Measurements from ENCODE around the gene MAB21L3. TPM values are rescaled to one million over a fixed set of nuclear protein-coding genes. Genes with fewer than 3 reads are reported as not detected.
A peak's percentile ranks its signal among the peaks of the same experiment; 100 is the strongest.

The MAB21L3 gene
- total and polyA plus RNA-seq, 3 experiments from 2014 or later: not detected

GRCh38 chr1:116164150-116164549 is 53.0 kb downstream of the MAB21L3 start:
- no peak for DNase-seq
- Histone ChIP-seq H3K4me1 (ENCODE audit: insufficient read depth, low read length) (peaks cover 12% of the 10 kb centered on the region), H3K27ac (ENCODE audit: low read depth, low read length) (no peak overlapping the region), H3K9me3 (ENCODE audit: low read length) (no peaks in the 10 kb centered on the region), H3K27me3 (ENCODE audit: insufficient read depth, low read length, poor library complexity, severe bottlenecking) (peaks cover 3% of the 10 kb centered on the region), H3K36me3 (ENCODE audit: insufficient read depth, low read length) (no peaks in the 10 kb centered on the region), H3K4me3 (ENCODE audit: low read length) (no peak overlapping the region)
- Mint-ChIP-seq H3K9me3 (peaks cover 0 to under 1% (median 0%) of the 10 kb centered on the region in 5 donors), H3K4me3 (no peak overlapping the region), H3K27me3 (peaks cover 0 to 1% of the 10 kb centered on the region in 2 donors), H3K36me3 (peaks cover 0 to 4% (median 0%) of the 10 kb centered on the region in 3 donors), H3K27ac (peak overlapping the region in 1 of 8 donors; percentile 70), H3K4me1 (peaks cover 12 to 17% (median 14%) of the 10 kb centered on the region in 3 donors)
- ChIA-PET CTCF (interaction anchor here (1.5 to 2.4 kb wide), 4 partner anchors 10 to 25 kb away, joined by 5 to 8 read pairs (median 6); no protein-coding TSS in a partner anchor), POLR2A (no interaction called here)

GRCh38 chr1:116164604-116165368 is 53.6 kb downstream of the MAB21L3 start:
- Mint-ChIP-seq H3K36me3 (no peaks in the 10 kb centered on the region), H3K9me3 (no peaks in the 10 kb centered on the region), H3K27me3 (peaks cover 0 to 1% of the 10 kb centered on the region in 2 donors), H3K4me3 (no peak overlapping the region), H3K4me1 (peaks cover 14 to 19% (median 16%) of the 10 kb centered on the region in 3 donors), H3K27ac (peak overlapping the region in 1 of 8 donors; percentile 65)
- Histone ChIP-seq H3K36me3 (ENCODE audit: insufficient read depth, low read length) (no peaks in the 10 kb centered on the region), H3K4me3 (ENCODE audit: low read length) (no peak overlapping the region), H3K9me3 (ENCODE audit: low read length) (no peaks in the 10 kb centered on the region), H3K27ac (ENCODE audit: low read depth, low read length) (no peak overlapping the region), H3K4me1 (ENCODE audit: insufficient read depth, low read length) (peaks cover 14% of the 10 kb centered on the region), H3K27me3 (ENCODE audit: insufficient read depth, low read length, poor library complexity, severe bottlenecking) (peaks cover 3% of the 10 kb centered on the region)
- POLR2A ChIA-PET: no interaction called here
- DNase-seq: no peak
- CTCF ChIA-PET: interaction anchor here (1.5 to 5.5 kb wide), 7 partner anchors 9 to 320 kb away, joined by 5 to 33 read pairs (median 8); no protein-coding TSS in a partner anchor

DNA sequence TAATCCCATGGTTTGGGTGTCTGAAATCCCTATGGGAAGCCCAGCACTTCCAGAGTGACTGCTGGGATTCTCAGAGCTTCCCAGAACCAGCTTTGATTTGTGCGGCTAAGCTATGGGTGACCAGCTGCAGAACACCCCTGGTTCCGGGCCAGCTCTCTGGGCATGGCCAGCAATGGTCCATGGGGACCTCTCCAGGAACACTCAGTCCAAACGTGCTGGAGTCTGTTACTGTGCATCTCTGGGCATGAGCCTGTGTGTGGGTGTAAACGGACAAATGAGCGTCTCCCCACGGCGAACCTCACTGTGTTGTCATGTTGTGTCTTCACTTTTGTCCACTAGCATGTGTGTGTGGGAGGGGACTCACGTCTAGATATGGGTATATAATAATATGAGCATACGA is 54.4 kb downstream of the MAB21L3 start:
- Histone ChIP-seq H3K4me1 (ENCODE audit: insufficient read depth, low read length) (peaks cover 14% of the 10 kb centered on the region), H3K4me3 (ENCODE audit: low read length) (no peak overlapping the region), H3K27ac (ENCODE audit: low read depth, low read length) (no peak overlapping the region), H3K27me3 (ENCODE audit: insufficient read depth, low read length, poor library complexity, severe bottlenecking) (peaks cover 3% of the 10 kb centered on the region), H3K36me3 (ENCODE audit: insufficient read depth, low read length) (no peaks in the 10 kb centered on the region), H3K9me3 (ENCODE audit: low read length) (no peaks in the 10 kb centered on the region)
- no peak for DNase-seq
- peak overlapping the region in 2 of 7 donors; percentile 3 to 44 for H3K4me3 Mint-ChIP-seq
- ChIA-PET CTCF (interaction anchor here (0.9 to 5.5 kb wide), 7 partner anchors 8 to 320 kb away, joined by 3 to 33 read pairs (median 6); no protein-coding TSS in a partner anchor), POLR2A (interaction anchor here (0.6 kb wide), 1 partner anchor 466 kb away, joined by 4 read pairs; no protein-coding TSS in a partner anchor)
- peak overlapping the region in 1 of 8 donors; percentile 78 for H3K27ac Mint-ChIP-seq
- peaks cover 14 to 19% (median 16%) of the 10 kb centered on the region in 3 donors for H3K4me1 Mint-ChIP-seq
- H3K36me3 Mint-ChIP-seq: no peaks in the 10 kb centered on the region
- peaks cover 0 to 1% of the 10 kb centered on the region in 2 donors for H3K27me3 Mint-ChIP-seq
- H3K9me3 Mint-ChIP-seq: no peaks in the 10 kb centered on the region

- no peaks in the 10 kb centered on the region for H3K9me3 ChIP-seq (ENCODE audit: low read length)
- H3K4me1 ChIP-seq (ENCODE audit: insufficient read depth, low read length): peaks cover 14% of the 10 kb centered on the region
- no peak overlapping the region for H3K4me3 ChIP-seq (ENCODE audit: low read length)
- peaks cover 14 to 19% (median 16%) of the 10 kb centered on the region in 3 donors for H3K4me1 Mint-ChIP-seq
- H3K36me3 ChIP-seq (ENCODE audit: insufficient read depth, low read length): no peaks in the 10 kb centered on the region
- peaks cover 0 to 1% of the 10 kb centered on the region in 2 donors for H3K27me3 Mint-ChIP-seq
- H3K27me3 ChIP-seq (ENCODE audit: insufficient read depth, low read length, poor library complexity, severe bottlenecking): peaks cover 3% of the 10 kb centered on the region
- no peaks in the 10 kb centered on the region for H3K9me3 Mint-ChIP-seq
- DNase-seq: no peak
- peak overlapping the region in 1 of 8 donors; percentile 54 for H3K27ac Mint-ChIP-seq
- ChIA-PET CTCF (interaction anchor here (0.9 to 5.5 kb wide), 7 partner anchors 8 to 319 kb away, joined by 3 to 33 read pairs (median 6); no protein-coding TSS in a partner anchor), POLR2A (interaction anchor here (0.6 kb wide), 1 partner anchor 465 kb away, joined by 4 read pairs; no protein-coding TSS in a partner anchor)
- no peak overlapping the region for H3K27ac ChIP-seq (ENCODE audit: low read depth, low read length)
- peak overlapping the region in 1 of 7 donors; percentile 44 for H3K4me3 Mint-ChIP-seq
- H3K36me3 Mint-ChIP-seq: no peaks in the 10 kb centered on the region
Observed at GRCh38 chr1:116166011-116166571, 54.9 kb downstream of the MAB21L3 start.

DNA sequence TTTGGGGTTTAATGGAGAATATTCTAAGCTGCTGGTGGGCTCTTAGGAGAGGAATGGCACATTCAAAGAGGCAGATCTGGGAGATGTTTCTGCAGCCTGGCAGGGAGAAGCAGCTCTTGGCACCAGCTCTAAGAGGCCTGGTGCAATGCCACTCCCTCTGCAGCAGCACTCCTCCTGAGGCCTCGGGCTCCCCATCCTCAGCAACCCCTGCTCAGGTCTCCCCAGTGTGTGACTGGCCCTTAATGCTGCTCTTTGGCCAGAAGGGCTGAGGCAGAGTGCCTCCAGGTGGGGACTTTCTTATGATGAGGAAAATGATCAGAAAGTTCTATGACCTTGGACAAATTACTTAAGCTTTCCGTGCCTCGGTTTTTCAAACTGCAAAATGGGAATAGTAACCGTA is 55.5 kb downstream of the MAB21L3 start:
- POLR2A ChIA-PET: no interaction called here
- Histone ChIP-seq H3K27ac (ENCODE audit: low read depth, low read length) (no peak overlapping the region), H3K4me1 (ENCODE audit: insufficient read depth, low read length) (peaks cover 14% of the 10 kb centered on the region), H3K4me3 (ENCODE audit: low read length) (no peak overlapping the region), H3K9me3 (ENCODE audit: low read length) (no peaks in the 10 kb centered on the region), H3K36me3 (ENCODE audit: insufficient read depth, low read length) (no peaks in the 10 kb centered on the region), H3K27me3 (ENCODE audit: insufficient read depth, low read length, poor library complexity, severe bottlenecking) (peaks cover 3% of the 10 kb centered on the region)
- H3K9me3 Mint-ChIP-seq: no peaks in the 10 kb centered on the region
- H3K27ac Mint-ChIP-seq: peak overlapping the region in 2 of 8 donors; percentile 27 to 79
- peaks cover 0 to 1% of the 10 kb centered on the region in 2 donors for H3K27me3 Mint-ChIP-seq
- H3K4me3 Mint-ChIP-seq: peak overlapping the region in 3 of 7 donors; percentile 74 to 81 (median 79)
- H3K36me3 Mint-ChIP-seq: no peaks in the 10 kb centered on the region
- no peak for DNase-seq
- H3K4me1 Mint-ChIP-seq: peaks cover 14 to 19% (median 16%) of the 10 kb centered on the region in 3 donors
- CTCF ChIA-PET: interaction anchor here (0.7 to 5.5 kb wide), 6 partner anchors 13 to 319 kb away, joined by 3 to 33 read pairs (median 6); no protein-coding TSS in a partner anchor

GRCh38 chr1:116167625-116168276 is 56.6 kb downstream of the MAB21L3 start:
- H3K27me3 ChIP-seq (ENCODE audit: insufficient read depth, low read length, poor library complexity, severe bottlenecking): peaks cover 3% of the 10 kb centered on the region
- no peak for DNase-seq
- peaks cover 0 to 1% of the 10 kb centered on the region in 2 donors for H3K27me3 Mint-ChIP-seq
- peak overlapping the region; percentile 79 to 92 (median 82) for H3K4me3 Mint-ChIP-seq
- no peaks in the 10 kb centered on the region for H3K9me3 Mint-ChIP-seq
- H3K4me1 Mint-ChIP-seq: peaks cover 14 to 19% (median 16%) of the 10 kb centered on the region in 3 donors
- H3K4me3 ChIP-seq (ENCODE audit: low read length): peak overlapping the region; percentile 73
- peaks cover 14% of the 10 kb centered on the region for H3K4me1 ChIP-seq (ENCODE audit: insufficient read depth, low read length)
- H3K27ac Mint-ChIP-seq: peak overlapping the region in 7 of 8 donors; percentile 63 to 91 (median 79)
- H3K36me3 Mint-ChIP-seq: no peaks in the 10 kb centered on the region
- H3K27ac ChIP-seq (ENCODE audit: low read depth, low read length): peak overlapping the region; percentile 5
- ChIA-PET CTCF (interaction anchor here (0.7 to 5.5 kb wide), 12 partner anchors 8 to 348 kb away, joined by 3 to 33 read pairs (median 3); no protein-coding TSS in a partner anchor), POLR2A (interaction anchor here (1.2 kb wide), 1 partner anchor 29 kb away, joined by 3 read pairs; no protein-coding TSS in a partner anchor)
- H3K36me3 ChIP-seq (ENCODE audit: insufficient read depth, low read length): no peaks in the 10 kb centered on the region
- H3K9me3 ChIP-seq (ENCODE audit: low read length): no peaks in the 10 kb centered on the region

DNA sequence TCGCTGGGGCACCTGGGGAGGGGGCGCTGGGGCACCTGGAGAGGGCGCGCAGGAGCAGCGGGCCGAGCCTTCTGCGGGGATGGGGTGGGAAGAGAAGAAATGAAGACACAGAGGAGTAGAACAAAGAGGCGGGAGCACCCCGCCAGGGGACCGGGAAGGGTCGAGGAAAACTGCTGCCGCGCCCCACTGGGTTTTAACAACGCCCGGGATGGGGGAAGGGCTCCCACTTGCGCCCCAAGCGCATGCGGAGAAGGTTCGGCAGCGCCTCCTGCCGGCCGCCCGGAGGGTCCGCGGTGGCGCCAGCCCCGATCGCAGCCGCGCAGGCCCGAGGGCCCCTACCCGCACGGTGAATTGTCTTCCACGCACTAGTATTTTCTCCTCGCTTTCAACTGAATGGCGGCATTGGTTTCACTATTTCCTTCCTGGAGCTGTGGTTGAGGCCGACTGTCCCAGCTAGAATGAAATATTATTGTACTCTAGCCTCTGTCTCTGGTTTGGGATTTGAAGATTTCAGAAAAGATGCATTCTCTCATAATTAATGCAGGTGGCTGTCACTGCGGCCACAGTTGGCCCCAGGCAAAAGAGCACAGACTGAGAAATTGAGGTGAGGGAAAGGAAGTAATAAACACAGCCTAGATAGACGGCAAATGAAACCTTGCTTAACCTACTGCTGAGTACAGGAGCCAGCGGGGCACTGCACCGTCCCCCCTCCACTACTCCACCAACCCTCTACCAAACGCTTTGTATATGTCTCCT is 57.3 kb downstream of the MAB21L3 start:
- ChIA-PET CTCF (interaction anchor here (0.6 to 5.5 kb wide), 19 partner anchors 8 to 347 kb away, joined by 3 to 33 read pairs (median 3); no protein-coding TSS in a partner anchor), POLR2A (interaction anchor here (1.2 kb wide), 1 partner anchor 30 kb away, joined by 3 read pairs; no protein-coding TSS in a partner anchor)
- peaks cover 14 to 19% (median 16%) of the 10 kb centered on the region in 3 donors for H3K4me1 Mint-ChIP-seq
- H3K9me3 Mint-ChIP-seq: no peaks in the 10 kb centered on the region
- no peaks in the 10 kb centered on the region for H3K36me3 ChIP-seq (ENCODE audit: insufficient read depth, low read length)
- peaks cover 0 to 1% of the 10 kb centered on the region in 2 donors for H3K27me3 Mint-ChIP-seq
- peak overlapping the region; percentile 73 for H3K4me3 ChIP-seq (ENCODE audit: low read length)
- peaks cover 3% of the 10 kb centered on the region for H3K27me3 ChIP-seq (ENCODE audit: insufficient read depth, low read length, poor library complexity, severe bottlenecking)
- peak overlapping the region; percentile 75 to 92 (median 82) for H3K4me3 Mint-ChIP-seq
- no peaks in the 10 kb centered on the region for H3K36me3 Mint-ChIP-seq
- H3K27ac ChIP-seq (ENCODE audit: low read depth, low read length): peak overlapping the region; percentile 5
- peaks cover 14% of the 10 kb centered on the region for H3K4me1 ChIP-seq (ENCODE audit: insufficient read depth, low read length)
- DNase-seq: peak; percentile 77 to 88 (median 79)
- peak overlapping the region; percentile 78 to 95 (median 88) for H3K27ac Mint-ChIP-seq
- no peaks in the 10 kb centered on the region for H3K9me3 ChIP-seq (ENCODE audit: low read length)
